DND-41 (cell line): ENCODE results near the gene DNAJC12.
A peak's percentile ranks its signal among the peaks of the same experiment; 100 is the strongest.
"Not testable (repeated sequence)": the region's sequence is repeated elsewhere in the genome, so short reads cannot be mapped to it uniquely, and the experiment has no call there.

Experiments
- ATAC-seq: fragments of 200-7000 bp; cut with Tn5 transposase; 3 replicates; pipeline ENCODE4 v1.9.1; 2021; ENCODE audit warnings: low read depth; ENCODE audit not compliant: insufficient read depth
- DNase-seq: peaks from one replicate; pipeline ENCODE4 v3.0.0-alpha.2; 2020
- H2AFZ ChIP-seq: 2 replicates; pipeline ENCODE4 v1.6.0; 2012; ENCODE audit warnings: low read depth, low read length
- H3K27ac ChIP-seq: 2 replicates; pipeline ENCODE4 v1.5.1; 2012; ENCODE audit warnings: low read length, inconsistent platforms
- H3K27me3 ChIP-seq: fragments of 200-600 bp; sonication (generic); 2 replicates; pipeline ENCODE4 v1.6.0; 2012; ENCODE audit warnings: low read length, mild to moderate bottlenecking, inconsistent platforms; ENCODE audit not compliant: insufficient read depth, poor library complexity
- H3K36me3 ChIP-seq: 2 replicates; pipeline ENCODE4 v1.5.1; 2012; ENCODE audit warnings: low read length, inconsistent platforms; ENCODE audit not compliant: insufficient read depth
- H3K4me1 ChIP-seq: 2 replicates; pipeline ENCODE4 v1.5.1; 2012; ENCODE audit warnings: mild to moderate bottlenecking, low read length; ENCODE audit not compliant: insufficient read depth
- H3K4me2 ChIP-seq: 2 replicates; pipeline ENCODE4 v1.6.0; 2012; ENCODE audit warnings: mild to moderate bottlenecking, moderate library complexity, low read length, inconsistent platforms; ENCODE audit not compliant: insufficient read depth
- H3K4me3 ChIP-seq, 2 experiments: fragments of 200-600 bp in 1 of 2; shearing (Covaris generic) in 1 of 2; 2 replicates each; pipeline ENCODE4 v1.5.1; 2012 to 2016; ENCODE audit warnings: inconsistent platforms in 2 of 2, low read length in 2 of 2, mild to moderate bottlenecking in 2 of 2, low read depth in 1 of 2, moderate library complexity in 1 of 2
- H3K79me2 ChIP-seq: 2 replicates; pipeline ENCODE4 v1.6.0; 2012; ENCODE audit warnings: low read length, inconsistent platforms; ENCODE audit not compliant: insufficient read depth
- H3K9ac ChIP-seq: 2 replicates; pipeline ENCODE4 v1.6.0; 2012; ENCODE audit warnings: low read depth, mild to moderate bottlenecking, inconsistent platforms, low read length, moderate library complexity
- H3K9me3 ChIP-seq: 2 replicates; pipeline ENCODE4 v1.5.1; 2012; ENCODE audit warnings: low read length, moderate library complexity, mild to moderate bottlenecking, inconsistent platforms; ENCODE audit not compliant: insufficient read depth, severe bottlenecking
- H4K20me1 ChIP-seq: 2 replicates; pipeline ENCODE4 v1.6.0; 2012; ENCODE audit warnings: low read length; ENCODE audit not compliant: insufficient read depth
- EZH2 ChIP-seq: IDR thresholded peaks from 3 replicates; pipeline ENCODE4 v1.6.1; 2012; ENCODE audit warnings: borderline replicate concordance, low read depth, mild to moderate bottlenecking, moderate library complexity, low read length, inconsistent platforms; ENCODE audit not compliant: severe bottlenecking
- TF ChIP-seq, protein P1 (sequence below): IDR thresholded peaks from 2 replicates; pipeline ENCODE4 v1.5.1; 2012; ENCODE audit warnings: borderline replicate concordance, low read length, moderate library complexity, mild to moderate bottlenecking; ENCODE audit not compliant: poor library complexity, severe bottlenecking; ENCODE audit errors: extremely low read depth

Gene DNAJC12

DNA sequence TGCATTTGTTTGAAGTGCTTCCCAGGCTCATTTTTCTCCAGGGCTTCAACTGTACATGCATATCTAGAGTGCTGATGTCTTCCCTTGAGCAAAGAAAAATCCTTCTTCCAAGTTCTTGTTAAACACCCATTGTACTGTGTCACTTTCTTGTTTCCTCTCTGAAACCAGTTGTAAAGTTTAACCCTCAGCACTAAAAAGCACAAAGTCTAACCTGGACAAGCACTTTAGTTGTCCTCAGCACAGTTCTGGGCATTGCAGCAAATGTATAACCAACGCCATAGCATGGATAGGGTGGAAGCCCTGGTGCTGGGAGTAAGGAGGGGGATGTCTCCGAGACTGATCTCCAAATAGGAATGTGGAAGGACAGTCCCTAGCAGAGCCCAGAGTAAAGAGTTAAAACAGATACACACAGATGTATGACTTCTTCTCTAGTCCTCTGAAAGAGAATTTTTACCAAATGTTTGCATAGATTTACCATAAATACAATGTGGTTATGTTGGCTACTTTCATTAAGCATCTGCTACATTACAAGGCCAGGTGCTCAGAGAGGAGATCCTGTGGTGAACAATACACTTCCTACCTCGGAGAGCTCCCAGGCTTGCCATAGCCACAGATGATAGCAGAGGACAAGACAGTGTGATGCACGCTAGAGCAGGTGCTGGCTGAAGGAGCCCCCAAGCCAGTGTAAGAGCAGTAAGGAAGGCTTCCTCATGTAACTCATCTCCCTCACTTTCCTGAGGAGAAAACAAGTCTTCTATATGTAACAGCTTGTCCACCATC, 57.0 kb downstream of the DNAJC12 start:
- Histone ChIP-seq H3K36me3 (no peaks in the 10 kb centered on the region), H3K79me2 (no peaks in the 10 kb centered on the region), H4K20me1 (no peaks in the 10 kb centered on the region), H2AFZ (no peak overlapping the region), H3K4me1 (no peaks in the 10 kb centered on the region), H3K4me2 (no peak overlapping the region), H3K9ac (no peak overlapping the region), H3K27me3 (no peaks in the 10 kb centered on the region), H3K27ac (no peak overlapping the region), H3K9me3 (no peaks in the 10 kb centered on the region), H3K4me3 (no peak overlapping the region)
- peak; percentile 38 for DNase-seq
- ATAC-seq = peak; percentile 71
- TF ChIP-seq, protein P1, sequence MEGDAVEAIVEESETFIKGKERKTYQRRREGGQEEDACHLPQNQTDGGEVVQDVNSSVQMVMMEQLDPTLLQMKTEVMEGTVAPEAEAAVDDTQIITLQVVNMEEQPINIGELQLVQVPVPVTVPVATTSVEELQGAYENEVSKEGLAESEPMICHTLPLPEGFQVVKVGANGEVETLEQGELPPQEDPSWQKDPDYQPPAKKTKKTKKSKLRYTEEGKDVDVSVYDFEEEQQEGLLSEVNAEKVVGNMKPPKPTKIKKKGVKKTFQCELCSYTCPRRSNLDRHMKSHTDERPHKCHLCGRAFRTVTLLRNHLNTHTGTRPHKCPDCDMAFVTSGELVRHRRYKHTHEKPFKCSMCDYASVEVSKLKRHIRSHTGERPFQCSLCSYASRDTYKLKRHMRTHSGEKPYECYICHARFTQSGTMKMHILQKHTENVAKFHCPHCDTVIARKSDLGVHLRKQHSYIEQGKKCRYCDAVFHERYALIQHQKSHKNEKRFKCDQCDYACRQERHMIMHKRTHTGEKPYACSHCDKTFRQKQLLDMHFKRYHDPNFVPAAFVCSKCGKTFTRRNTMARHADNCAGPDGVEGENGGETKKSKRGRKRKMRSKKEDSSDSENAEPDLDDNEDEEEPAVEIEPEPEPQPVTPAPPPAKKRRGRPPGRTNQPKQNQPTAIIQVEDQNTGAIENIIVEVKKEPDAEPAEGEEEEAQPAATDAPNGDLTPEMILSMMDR = no peak
- TF ChIP-seq EZH2 = no peak

DNA sequence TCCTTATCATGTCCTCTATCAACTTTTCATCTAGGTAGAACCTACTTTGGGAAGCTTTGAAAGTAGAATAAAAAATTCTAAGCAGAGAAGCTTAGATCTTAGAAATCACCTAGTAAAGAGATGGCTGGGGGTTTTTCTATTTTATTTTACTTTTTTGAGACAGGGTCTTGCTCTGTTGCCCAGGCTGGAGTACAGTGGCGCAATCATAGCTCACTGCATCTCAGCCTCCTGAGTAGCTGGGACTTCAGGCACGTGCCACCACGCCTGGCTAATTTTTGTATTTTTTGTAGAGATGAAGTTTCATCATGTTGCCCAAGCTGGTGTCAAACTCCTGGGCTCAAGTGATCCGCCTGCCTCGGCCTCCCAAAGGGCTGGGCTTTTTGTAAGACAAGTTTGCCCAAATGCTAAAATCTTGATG, 57.8 kb downstream of the DNAJC12 start:
- H3K79me2 ChIP-seq, H3K27ac ChIP-seq, H3K9ac ChIP-seq, H3K4me1 ChIP-seq, H3K36me3 ChIP-seq, H2AFZ ChIP-seq, ATAC-seq, H4K20me1 ChIP-seq, H3K27me3 ChIP-seq, H3K9me3 ChIP-seq, H3K4me2 ChIP-seq, H3K4me3 ChIP-seq, DNase-seq: not testable (repeated sequence)

DNA sequence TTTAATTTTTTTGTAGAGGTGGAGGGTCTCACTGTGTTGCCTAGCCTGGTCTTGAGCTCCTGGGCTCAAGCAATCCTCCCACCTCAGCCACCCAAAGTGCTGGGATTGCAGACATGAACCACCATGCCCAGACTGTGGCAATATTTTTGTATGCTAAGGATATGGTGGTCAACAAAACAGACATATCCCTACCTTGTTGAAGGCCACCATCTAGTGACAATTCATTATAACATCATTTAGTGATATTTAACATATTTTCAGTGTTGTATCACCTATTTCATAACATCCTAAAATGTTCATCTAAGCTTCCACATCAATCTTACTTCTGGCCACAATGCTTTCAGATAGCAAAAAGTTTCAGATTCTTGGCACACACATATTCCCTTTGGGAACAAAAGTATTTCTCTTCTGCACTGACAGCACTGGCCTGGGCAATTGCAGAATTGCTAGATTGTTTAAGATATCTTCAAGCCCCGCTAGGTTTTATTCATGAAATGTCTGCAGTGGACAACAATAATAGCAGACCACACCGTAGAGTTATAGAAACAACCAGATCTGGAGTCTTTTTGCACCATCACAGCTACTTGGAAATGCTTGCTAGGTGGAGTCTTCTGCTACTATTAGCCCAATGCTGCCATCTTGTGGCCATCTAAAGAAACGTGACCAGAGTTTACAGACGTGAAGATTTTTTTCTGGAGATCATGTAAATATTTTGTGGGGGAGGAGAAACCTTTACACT, 58.4 kb downstream of the DNAJC12 start:
- DNase-seq = peak; percentile 73
- no peak overlapping the region for H3K4me2 ChIP-seq

More for the DNA sequence above, 58.4 kb downstream of the DNAJC12 start:
- H3K4me1 ChIP-seq = no peaks in the 10 kb centered on the region
- H3K9me3 ChIP-seq = no peaks in the 10 kb centered on the region
- ATAC-seq = peak; percentile 83
- H3K79me2 ChIP-seq = no peaks in the 10 kb centered on the region
- H3K27ac ChIP-seq = no peak overlapping the region
- H3K36me3 ChIP-seq = no peaks in the 10 kb centered on the region
- H3K27me3 ChIP-seq = no peaks in the 10 kb centered on the region
- TF ChIP-seq EZH2 = no peak
- TF ChIP-seq, protein P1 = peak; percentile 89
- no peaks in the 10 kb centered on the region for H4K20me1 ChIP-seq
- H3K4me3 ChIP-seq = no peak overlapping the region
- H3K9ac ChIP-seq = no peak overlapping the region
- H2AFZ ChIP-seq = no peak overlapping the region
